OCI-LY7 (cell line): Measurements from ENCODE around the gene COL24A1. TPM values are rescaled to one million over a fixed set of nuclear protein-coding genes. Genes with fewer than 3 reads are reported as not detected.

Experiments
- BruUV-seq: library from RNA; stranded (reverse); fragments of 400-500 nt; replicated peaks from 2 replicates; lab custom pipeline; 2021; lab: Mats Ljungman, UMichigan
- CTCF ChIA-PET: fragments of 300-600 bp; sonication (Branson Sonifier 250); formaldehyde crosslinking; loops from one replicate; lab custom pipeline; 2022; ENCODE audit warnings: antibody characterized with exemption; ENCODE audit not compliant: unreplicated experiment; lab: Charles Lee
- POLR2A ChIA-PET: fragments of 300-600 bp; sonication (Branson Sonifier 250); formaldehyde crosslinking; loops from one replicate; lab custom pipeline; 2022; ENCODE audit warnings: antibody characterized with exemption; lab: Charles Lee
- DNase-seq: peaks from one replicate; pipeline ENCODE4 v3.0.0-alpha.2; 2015; ENCODE audit warnings: low spot score
- H2AFZ ChIP-seq: fragments of 200-600 bp; sonication (generic), shearing (Covaris generic); 2 replicates; pipeline ENCODE4 v1.6.1; 2014; ENCODE audit warnings: mild to moderate bottlenecking, antibody characterized with exemption, low read length, moderate library complexity
- H3K27ac ChIP-seq: fragments of 200-600 bp; sonication (generic); 2 replicates; pipeline ENCODE4 v1.5.1; 2014; ENCODE audit warnings: mixed run types, low read depth, mild to moderate bottlenecking, moderate library complexity, low read length, inconsistent platforms; ENCODE audit not compliant: poor library complexity, severe bottlenecking
- H3K36me3 ChIP-seq: fragments of 200-600 bp; sonication (generic); 2 replicates; pipeline ENCODE4 v1.6.1; 2014; ENCODE audit warnings: mild to moderate bottlenecking, antibody characterized with exemption, low read length, moderate library complexity, mixed read lengths; ENCODE audit not compliant: insufficient read depth
- H3K4me1 ChIP-seq: fragments of 200-600 bp; sonication (generic); 2 replicates; pipeline ENCODE4 v1.5.1; 2014; ENCODE audit warnings: mild to moderate bottlenecking, low read length; ENCODE audit not compliant: insufficient read depth, poor library complexity, severe bottlenecking
- H3K4me2 ChIP-seq: fragments of 200-600 bp; sonication (generic); 2 replicates; pipeline ENCODE4 v1.6.1; 2014; ENCODE audit warnings: mild to moderate bottlenecking, low read length
- H3K4me3 ChIP-seq: fragments of 200-600 bp; sonication (generic); 2 replicates; pipeline ENCODE4 v1.5.1; 2014; ENCODE audit warnings: mild to moderate bottlenecking, low read depth, low read length; ENCODE audit not compliant: poor library complexity, severe bottlenecking
- H3K79me2 ChIP-seq: fragments of 200-600 bp; sonication (generic); 2 replicates; pipeline ENCODE4 v1.6.1; 2016; ENCODE audit warnings: low read depth, mild to moderate bottlenecking, low read length, moderate library complexity, mixed read lengths; ENCODE audit not compliant: insufficient read depth
- H3K9me2 ChIP-seq: fragments of 200-600 bp; sonication (generic); 2 replicates; pipeline ENCODE4 v1.6.1; 2016; ENCODE audit warnings: mild to moderate bottlenecking, low read length, mixed read lengths; ENCODE audit not compliant: insufficient read depth
- H3K9me3 ChIP-seq: fragments of 200-600 bp; sonication (generic); 2 replicates; pipeline ENCODE4 v1.6.1; 2014; ENCODE audit warnings: mild to moderate bottlenecking, mixed run types, low read length, mixed read lengths
- H4K20me1 ChIP-seq: fragments of 200-600 bp; sonication (generic); 2 replicates; pipeline ENCODE4 v1.6.1; 2014; ENCODE audit warnings: mild to moderate bottlenecking, antibody characterized with exemption, low read length, moderate library complexity, mixed read lengths; ENCODE audit not compliant: insufficient read depth
- CTCF ChIP-seq: fragments of 200-600 bp; sonication (generic); conservative IDR thresholded peaks from 2 replicates; pipeline ENCODE4 v1.5.1; 2014; ENCODE audit warnings: mild to moderate bottlenecking, antibody characterized with exemption, low read length, moderate library complexity, mixed read lengths
- EZH2phosphoT487 ChIP-seq: fragments of 200-600 bp; sonication (generic); IDR thresholded peaks from 2 replicates; pipeline ENCODE4 v1.6.1; 2018; ENCODE audit warnings: low read depth, borderline replicate concordance, mild to moderate bottlenecking, mixed run types, antibody characterized with exemption, low read length, moderate library complexity, mixed read lengths
- intact Hi-C: fragments of 100-400 bp; cut with micrococcal nuclease; formaldehyde crosslinking; loops from one replicate; pipeline ENCODE4 v1.10.0; 2022; ENCODE audit not compliant: unreplicated experiment
- total RNA-seq, 2 experiments: library from RNA; depleted of rRNA in 1 of 2; stranded (reverse); fragments of >200 nt in 1 of 2; shearing (Covaris generic) in 1 of 2; gene quantifications; 2 replicates each; pipeline ENCODE4 v1.2.3, GENCODE V29; 2014 to 2022

The COL24A1 gene
- total RNA-seq, 2 experiments from 2014 or later: 0.06 to 0.23 TPM

GRCh38 chr1:85689775-85690404 is 466.7 kb downstream of the COL24A1 start:
- intact Hi-C loops: loop anchor here (2.0 kb wide), 1 partner anchor 15 kb away; no protein-coding TSS in a partner anchor
- TF ChIP-seq CTCF (no peak), EZH2phosphoT487 (no peak)
- no peak overlapping the region for H2AFZ ChIP-seq
- no peaks in the 10 kb centered on the region for H3K9me2 ChIP-seq
- H3K36me3 ChIP-seq: peaks cover 90% of the 10 kb centered on the region
- no peaks in the 10 kb centered on the region for H4K20me1 ChIP-seq
- ChIA-PET CTCF (no interaction called here), POLR2A (no interaction called here)
- peaks cover 36% of the 10 kb centered on the region for H3K79me2 ChIP-seq
- no peak overlapping the region for H3K4me3 ChIP-seq
- no peaks in the 10 kb centered on the region for H3K4me1 ChIP-seq
- H3K27ac ChIP-seq: no peak overlapping the region
- H3K4me2 ChIP-seq: no peak overlapping the region
- no peaks in the 10 kb centered on the region for H3K9me3 ChIP-seq
- DNase-seq: no peak
- BruUV-seq: no TSS peak

GRCh38 chr1:85683292-85684025 is 473.1 kb downstream of the COL24A1 start:
- Histone ChIP-seq H3K4me2 (no peak overlapping the region), H3K79me2 (peaks cover 39% of the 10 kb centered on the region; the same call in 1 of the 2 replicates), H3K4me1 (no peaks in the 10 kb centered on the region), H3K36me3 (peaks cover 91% of the 10 kb centered on the region), H4K20me1 (no peaks in the 10 kb centered on the region), H3K9me2 (no peaks in the 10 kb centered on the region), H3K4me3 (no peak overlapping the region), H3K9me3 (no peaks in the 10 kb centered on the region), H2AFZ (no peak overlapping the region), H3K27ac (no peak overlapping the region)
- no peak for TF ChIP-seq CTCF
- no peak for TF ChIP-seq EZH2phosphoT487
- no TSS peak for BruUV-seq
- intact Hi-C loops: no loop called here
- DNase-seq: no peak
- CTCF ChIA-PET: no interaction called here
- POLR2A ChIA-PET: interaction anchor here (0.6 to 2.1 kb wide), 7 partner anchors 9 to 1196 kb away, joined by 3 to 17 read pairs (median 3); no protein-coding TSS in a partner anchor
